K562 (cell line): ENCODE measurements around the gene EFHB. TPM values are rescaled to one million over a fixed set of nuclear protein-coding genes. Genes with fewer than 3 reads are reported as not detected.

ENCODE experiments used
- ARID1B ChIP-seq: fragments of 450-650 bp; IDR thresholded peaks from 2 replicates; pipeline ENCODE4 v1.6.1; 2016; ENCODE audit warnings: antibody characterized with exemption, mild to moderate bottlenecking, inconsistent platforms
- BRD9 ChIP-seq: fragments of 450-650 bp; IDR thresholded peaks from 2 replicates; pipeline ENCODE4 v1.6.1; 2018; ENCODE audit warnings: low read depth; ENCODE audit not compliant: partially characterized antibody
- CEBPB ChIP-seq: fragments of 450-650 bp; IDR thresholded peaks from 2 replicates; pipeline ENCODE4 v1.6.1; 2016; ENCODE audit warnings: missing genetic modification characterization, missing compliant biosample characterization
- EP300 ChIP-seq: IDR thresholded peaks from 2 replicates; pipeline ENCODE4 v1.6.1; 2012; ENCODE audit warnings: low read length, improper control_type of control experiment
- ILF3 ChIP-seq: fragments of 450-650 bp; IDR thresholded peaks from 2 replicates; pipeline ENCODE4 v1.6.1; 2018; ENCODE audit warnings: antibody characterized with exemption, mild to moderate bottlenecking, moderate library complexity, borderline replicate concordance
- KDM1A ChIP-seq, 2 experiments: fragments of 450-650 bp; IDR thresholded peaks; 2 replicates each; pipeline ENCODE4 v1.6.1; 2016; ENCODE audit warnings: mild to moderate bottlenecking in 2 of 2
- MCM7 ChIP-seq, 2 experiments: fragments of 450-650 bp; IDR thresholded peaks; 2 replicates each; pipeline ENCODE4 v1.6.1; 2016 to 2018
- MEIS2 ChIP-seq: fragments of 450-650 bp; IDR thresholded peaks from 2 replicates; pipeline ENCODE4 v1.6.1; 2014; ENCODE audit warnings: mild to moderate bottlenecking; ENCODE audit not compliant: partially characterized antibody
- NFYB ChIP-seq: IDR thresholded peaks from 2 replicates; pipeline ENCODE4 v1.6.1; 2011; ENCODE audit warnings: mild to moderate bottlenecking, moderate library complexity; ENCODE audit not compliant: insufficient read length; ENCODE audit errors: extremely low read depth
- STAG1 ChIP-seq: sonication (generic); formaldehyde crosslinking; IDR thresholded peaks from 2 replicates; pipeline ENCODE4 v1.5.0; 2020; ENCODE audit warnings: missing genetic modification reagents, borderline replicate concordance
- ZNF589 ChIP-seq: fragments of 200-800 bp; sonication (Bioruptor generic); IDR thresholded peaks from 2 replicates; pipeline ENCODE4 v1.6.1; 2016; ENCODE audit warnings: low read depth, missing genetic modification characterization, missing compliant biosample characterization
- ZNF668 ChIP-seq: fragments of 250-450 bp; sonication (Bioruptor Pico); IDR thresholded peaks from 2 replicates; pipeline ENCODE4 v1.8.0; 2022; ENCODE audit warnings: mild to moderate bottlenecking, inconsistent platforms
- ZNF696 ChIP-seq: fragments of 250-450 bp; sonication (Bioruptor Pico); conservative IDR thresholded peaks from 2 replicates; pipeline ENCODE4 v1.4.0; 2020; ENCODE audit warnings: mild to moderate bottlenecking, moderate library complexity
- polyA plus RNA-seq, 8 experiments: library from polyadenylated mRNA; depleted of rRNA in 4 of 8; stranded (reverse) in 5 of 8; unstranded in 3 of 8; fragments of >200 nt; fragmentation: Nextera tagmentation in 2 of 8; fragmentation: Illumina TruSeq in 1 of 8; extraction: Ambion mirVana in 2 of 8; extraction: Trizol in 1 of 8; gene quantifications; 2 replicates each; pipeline versions ENCODE4 v1.2.1 to v1.2.3, GENCODE V29; 2011 to 2014; ENCODE audit warnings: inconsistent platforms in 1 of 8, missing spikeins in 1 of 8
- total RNA-seq, 7 experiments: library from RNA; depleted of rRNA in 6 of 7; stranded (reverse); fragments of >200 nt in 6 of 7; fragmentation: Illumina TruSeq in 2 of 7; extraction: Trizol in 2 of 7; gene quantifications; 2 replicates each; pipeline versions ENCODE4 v1.2.1 to v1.2.3, GENCODE V29; 2011 to 2021; ENCODE audit warnings: low replicate concordance in 1 of 7
- TF ChIP-seq, protein P1 (sequence below): IDR thresholded peaks from 3 replicates; pipeline ENCODE4 v1.6.1; 2011; ENCODE audit warnings: borderline replicate concordance, mild to moderate bottlenecking, moderate library complexity; ENCODE audit not compliant: insufficient read length; ENCODE audit errors: extremely low read depth
- TF ChIP-seq, protein P2 (sequence below): IDR thresholded peaks from 3 replicates; pipeline ENCODE4 v1.6.1; 2011; ENCODE audit warnings: borderline replicate concordance, mild to moderate bottlenecking; ENCODE audit not compliant: insufficient read length, insufficient read depth
- TF ChIP-seq, protein P3 (sequence below): fragments of 250-450 bp; sonication (Bioruptor Pico); IDR thresholded peaks from 2 replicates; pipeline ENCODE4 v1.4.0; 2020

The EFHB gene
- total and polyA plus RNA-seq, 9 of the 15 experiments (the other 6 are each of a cell fraction or from before 2014, with no cell fraction given): 1.5 to 4.0 (median 1.8) TPM

DNA sequence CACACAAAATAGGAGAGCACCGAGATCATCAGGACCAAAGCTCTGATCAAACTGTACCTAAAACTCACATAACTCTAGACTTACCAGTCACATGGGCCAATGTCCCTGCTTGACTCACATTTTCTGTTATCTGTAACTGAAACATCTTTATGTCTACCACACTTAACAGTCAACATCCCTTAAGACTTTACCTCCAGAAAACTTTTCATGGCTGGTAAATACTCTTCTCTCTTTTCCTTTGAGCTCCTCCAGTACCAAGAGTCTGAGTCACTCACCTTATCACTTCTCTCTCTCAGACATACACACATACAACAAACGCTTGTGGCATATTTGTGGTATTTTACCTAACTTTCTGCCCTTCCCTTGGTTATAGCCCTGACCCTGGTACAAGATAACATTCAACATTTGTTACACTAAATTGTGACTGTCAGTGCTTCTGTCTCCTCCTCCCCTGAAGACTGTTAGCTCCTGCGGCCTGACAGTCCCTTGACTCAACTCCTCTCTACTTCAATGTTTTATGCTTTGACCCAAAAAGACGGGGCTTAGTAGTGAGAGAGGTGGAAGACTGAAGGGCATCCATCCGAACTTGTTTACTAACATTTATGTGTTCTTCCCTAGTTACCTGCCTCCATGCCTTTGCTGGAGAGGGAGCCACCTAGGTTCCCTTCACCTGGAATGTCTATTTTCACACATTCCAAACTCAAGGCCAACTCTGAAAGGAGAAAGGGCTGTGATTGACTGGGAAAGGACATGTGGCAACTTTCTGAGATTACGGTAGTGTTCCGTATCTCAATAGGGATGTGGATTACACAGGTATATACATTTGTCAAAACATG lies 3.7 kb upstream of the EFHB start (continued):
- TF ChIP-seq, protein P1, sequence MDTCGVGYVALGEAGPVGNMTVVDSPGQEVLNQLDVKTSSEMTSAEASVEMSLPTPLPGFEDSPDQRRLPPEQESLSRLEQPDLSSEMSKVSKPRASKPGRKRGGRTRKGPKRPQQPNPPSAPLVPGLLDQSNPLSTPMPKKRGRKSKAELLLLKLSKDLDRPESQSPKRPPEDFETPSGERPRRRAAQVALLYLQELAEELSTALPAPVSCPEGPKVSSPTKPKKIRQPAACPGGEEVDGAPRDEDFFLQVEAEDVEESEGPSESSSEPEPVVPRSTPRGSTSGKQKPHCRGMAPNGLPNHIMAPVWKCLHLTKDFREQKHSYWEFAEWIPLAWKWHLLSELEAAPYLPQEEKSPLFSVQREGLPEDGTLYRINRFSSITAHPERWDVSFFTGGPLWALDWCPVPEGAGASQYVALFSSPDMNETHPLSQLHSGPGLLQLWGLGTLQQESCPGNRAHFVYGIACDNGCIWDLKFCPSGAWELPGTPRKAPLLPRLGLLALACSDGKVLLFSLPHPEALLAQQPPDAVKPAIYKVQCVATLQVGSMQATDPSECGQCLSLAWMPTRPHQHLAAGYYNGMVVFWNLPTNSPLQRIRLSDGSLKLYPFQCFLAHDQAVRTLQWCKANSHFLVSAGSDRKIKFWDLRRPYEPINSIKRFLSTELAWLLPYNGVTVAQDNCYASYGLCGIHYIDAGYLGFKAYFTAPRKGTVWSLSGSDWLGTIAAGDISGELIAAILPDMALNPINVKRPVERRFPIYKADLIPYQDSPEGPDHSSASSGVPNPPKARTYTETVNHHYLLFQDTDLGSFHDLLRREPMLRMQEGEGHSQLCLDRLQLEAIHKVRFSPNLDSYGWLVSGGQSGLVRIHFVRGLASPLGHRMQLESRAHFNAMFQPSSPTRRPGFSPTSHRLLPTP: no peak
- TF ChIP-seq ZNF589 (no peak), ARID1B (peak; percentile 92), KDM1A (IDR thresholded peaks at IDR 0.05) (peak; percentile 90 to 92), ZNF668 (no peak), MEIS2 (peak; percentile 81), STAG1 (CRISPR knock-in tag) (no peak), CEBPB (0 out of 2 replicates have a peak, but pooled peaks have one; percentile 25), ZNF696 (no peak), EP300 (peak; percentile 75; the same call in 1 of the 2 replicates), NFYB (no peak), ILF3 (no peak), BRD9 (no peak), MCM7 (IDR thresholded peaks at IDR 0.05) (no peak)
- TF ChIP-seq, protein P2, sequence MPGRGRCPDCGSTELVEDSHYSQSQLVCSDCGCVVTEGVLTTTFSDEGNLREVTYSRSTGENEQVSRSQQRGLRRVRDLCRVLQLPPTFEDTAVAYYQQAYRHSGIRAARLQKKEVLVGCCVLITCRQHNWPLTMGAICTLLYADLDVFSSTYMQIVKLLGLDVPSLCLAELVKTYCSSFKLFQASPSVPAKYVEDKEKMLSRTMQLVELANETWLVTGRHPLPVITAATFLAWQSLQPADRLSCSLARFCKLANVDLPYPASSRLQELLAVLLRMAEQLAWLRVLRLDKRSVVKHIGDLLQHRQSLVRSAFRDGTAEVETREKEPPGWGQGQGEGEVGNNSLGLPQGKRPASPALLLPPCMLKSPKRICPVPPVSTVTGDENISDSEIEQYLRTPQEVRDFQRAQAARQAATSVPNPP: no peak
- TF ChIP-seq, protein P3, sequence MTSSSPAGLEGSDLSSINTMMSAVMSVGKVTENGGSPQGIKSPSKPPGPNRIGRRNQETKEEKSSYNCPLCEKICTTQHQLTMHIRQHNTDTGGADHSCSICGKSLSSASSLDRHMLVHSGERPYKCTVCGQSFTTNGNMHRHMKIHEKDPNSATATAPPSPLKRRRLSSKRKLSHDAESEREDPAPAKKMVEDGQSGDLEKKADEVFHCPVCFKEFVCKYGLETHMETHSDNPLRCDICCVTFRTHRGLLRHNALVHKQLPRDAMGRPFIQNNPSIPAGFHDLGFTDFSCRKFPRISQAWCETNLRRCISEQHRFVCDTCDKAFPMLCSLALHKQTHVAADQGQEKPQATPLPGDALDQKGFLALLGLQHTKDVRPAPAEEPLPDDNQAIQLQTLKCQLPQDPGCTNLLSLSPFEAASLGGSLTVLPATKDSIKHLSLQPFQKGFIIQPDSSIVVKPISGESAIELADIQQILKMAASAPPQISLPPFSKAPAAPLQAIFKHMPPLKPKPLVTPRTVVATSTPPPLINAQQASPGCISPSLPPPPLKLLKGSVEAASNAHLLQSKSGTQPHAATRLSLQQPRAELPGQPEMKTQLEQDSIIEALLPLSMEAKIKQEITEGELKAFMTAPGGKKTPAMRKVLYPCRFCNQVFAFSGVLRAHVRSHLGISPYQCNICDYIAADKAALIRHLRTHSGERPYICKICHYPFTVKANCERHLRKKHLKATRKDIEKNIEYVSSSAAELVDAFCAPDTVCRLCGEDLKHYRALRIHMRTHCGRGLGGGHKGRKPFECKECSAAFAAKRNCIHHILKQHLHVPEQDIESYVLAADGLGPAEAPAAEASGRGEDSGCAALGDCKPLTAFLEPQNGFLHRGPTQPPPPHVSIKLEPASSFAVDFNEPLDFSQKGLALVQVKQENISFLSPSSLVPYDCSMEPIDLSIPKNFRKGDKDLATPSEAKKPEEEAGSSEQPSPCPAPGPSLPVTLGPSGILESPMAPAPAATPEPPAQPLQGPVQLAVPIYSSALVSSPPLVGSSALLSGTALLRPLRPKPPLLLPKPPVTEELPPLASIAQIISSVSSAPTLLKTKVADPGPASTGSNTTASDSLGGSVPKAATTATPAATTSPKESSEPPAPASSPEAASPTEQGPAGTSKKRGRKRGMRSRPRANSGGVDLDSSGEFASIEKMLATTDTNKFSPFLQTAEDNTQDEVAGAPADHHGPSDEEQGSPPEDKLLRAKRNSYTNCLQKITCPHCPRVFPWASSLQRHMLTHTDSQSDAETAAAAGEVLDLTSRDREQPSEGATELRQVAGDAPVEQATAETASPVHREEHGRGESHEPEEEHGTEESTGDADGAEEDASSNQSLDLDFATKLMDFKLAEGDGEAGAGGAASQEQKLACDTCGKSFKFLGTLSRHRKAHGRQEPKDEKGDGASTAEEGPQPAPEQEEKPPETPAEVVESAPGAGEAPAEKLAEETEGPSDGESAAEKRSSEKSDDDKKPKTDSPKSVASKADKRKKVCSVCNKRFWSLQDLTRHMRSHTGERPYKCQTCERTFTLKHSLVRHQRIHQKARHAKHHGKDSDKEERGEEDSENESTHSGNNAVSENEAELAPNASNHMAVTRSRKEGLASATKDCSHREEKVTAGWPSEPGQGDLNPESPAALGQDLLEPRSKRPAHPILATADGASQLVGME (CRISPR knock-in tag): no peak
